HG02759 (cell line): ENCODE results near the gene VIM.
A peak's percentile ranks its signal among the peaks of the same experiment; 100 is the strongest.

Source experiments
- ATAC-seq: cut with Tn5 transposase; IDR thresholded peaks from one replicate; pipeline ENCODE4 v1.9.1; 2021; ENCODE audit warnings: mild to moderate bottlenecking, moderate library complexity; ENCODE audit not compliant: unreplicated experiment

VIM gene

DNA sequence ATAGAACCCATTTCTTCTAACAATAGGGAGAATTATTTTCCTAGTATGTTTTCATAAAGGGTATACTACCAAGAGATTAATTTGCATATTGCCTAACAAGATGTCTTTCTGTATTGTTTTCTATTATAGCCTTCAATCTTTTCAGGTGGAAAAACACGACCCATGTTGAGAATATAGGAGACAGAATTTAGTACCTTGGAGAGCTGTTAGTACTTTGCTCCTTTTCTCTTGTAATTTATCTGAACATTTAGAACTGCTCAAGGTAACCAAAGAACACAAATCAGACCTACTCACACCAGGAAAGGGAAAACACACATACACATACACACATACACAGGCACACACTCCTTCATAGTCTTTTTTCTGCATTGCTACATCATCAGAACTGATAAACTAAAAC, 18.7 kb upstream of the VIM start:
- no peak for ATAC-seq

DNA sequence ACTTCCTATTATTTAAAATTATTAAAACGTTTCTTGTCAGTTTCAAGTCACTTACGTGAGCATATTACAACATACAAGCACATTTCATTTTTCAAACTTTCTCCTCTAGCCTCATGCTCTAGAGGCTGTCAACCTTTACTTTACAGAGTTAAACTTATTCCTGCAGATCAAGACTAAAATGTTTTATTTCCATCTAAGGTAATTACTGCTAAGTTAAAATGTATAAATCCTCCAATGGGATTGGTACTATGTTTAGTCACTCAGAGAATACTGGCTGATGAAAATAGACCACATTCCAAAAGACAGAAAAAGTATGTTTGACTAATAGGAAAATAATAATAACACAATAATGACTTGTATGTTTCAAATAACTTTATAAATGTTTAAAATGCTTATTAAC, 18.2 kb upstream of the VIM start:
- no peak for ATAC-seq

GRCh38 chr10:17210361-17210760, 17.7 kb upstream of the VIM start:
- ATAC-seq, result no peak

- ATAC-seq, result no peak
These were observed 15.2 kb upstream of the VIM start for GRCh38 chr10:17212802-17213221.

- ATAC-seq, result no peak
These were observed 14.2 kb upstream of the VIM start for GRCh38 chr10:17213646-17214349.

GRCh38 chr10:17214526-17214925, 13.5 kb upstream of the VIM start:
- no peak for ATAC-seq

DNA sequence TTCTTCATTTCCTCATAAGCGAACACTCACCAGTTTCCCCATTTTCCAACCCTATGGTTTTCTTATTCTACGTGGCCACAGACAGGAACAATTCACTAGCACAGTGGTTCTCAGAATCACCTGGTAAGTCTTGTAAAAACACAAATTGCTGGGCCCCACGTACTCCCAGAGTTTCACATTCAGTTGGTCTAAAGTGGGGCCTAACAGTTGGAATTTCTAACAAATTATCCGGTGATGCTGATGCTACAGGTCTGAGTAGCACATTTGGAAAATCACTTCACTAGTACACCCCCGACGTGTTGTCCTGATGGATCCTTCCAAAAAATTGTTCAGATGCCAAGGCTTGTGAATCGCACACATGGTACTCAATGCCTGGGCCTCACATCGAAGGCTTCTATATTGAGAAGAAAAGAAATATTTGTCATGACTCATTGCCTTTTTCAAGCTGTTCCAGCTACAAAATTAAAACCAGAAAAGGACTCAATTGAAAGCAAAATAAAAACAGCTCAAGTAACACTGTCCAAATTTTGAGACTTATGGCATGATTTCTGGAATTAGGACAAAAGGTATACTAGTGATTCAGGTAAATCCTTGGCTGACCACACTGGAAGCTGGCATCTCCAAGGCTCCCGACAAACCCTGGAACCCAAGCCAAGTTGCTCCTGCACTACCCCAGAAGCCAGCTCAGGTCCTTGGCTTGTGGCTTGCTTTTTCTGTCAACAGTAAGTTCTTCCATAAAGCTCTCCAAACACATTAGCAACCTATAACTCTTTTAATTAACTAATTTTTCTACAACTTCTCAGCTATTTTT, 12.9 kb upstream of the VIM start:
- ATAC-seq, result no peak

- no peak for ATAC-seq
These were observed 12.3 kb upstream of the VIM start for GRCh38 chr10:17215782-17216122.

DNA sequence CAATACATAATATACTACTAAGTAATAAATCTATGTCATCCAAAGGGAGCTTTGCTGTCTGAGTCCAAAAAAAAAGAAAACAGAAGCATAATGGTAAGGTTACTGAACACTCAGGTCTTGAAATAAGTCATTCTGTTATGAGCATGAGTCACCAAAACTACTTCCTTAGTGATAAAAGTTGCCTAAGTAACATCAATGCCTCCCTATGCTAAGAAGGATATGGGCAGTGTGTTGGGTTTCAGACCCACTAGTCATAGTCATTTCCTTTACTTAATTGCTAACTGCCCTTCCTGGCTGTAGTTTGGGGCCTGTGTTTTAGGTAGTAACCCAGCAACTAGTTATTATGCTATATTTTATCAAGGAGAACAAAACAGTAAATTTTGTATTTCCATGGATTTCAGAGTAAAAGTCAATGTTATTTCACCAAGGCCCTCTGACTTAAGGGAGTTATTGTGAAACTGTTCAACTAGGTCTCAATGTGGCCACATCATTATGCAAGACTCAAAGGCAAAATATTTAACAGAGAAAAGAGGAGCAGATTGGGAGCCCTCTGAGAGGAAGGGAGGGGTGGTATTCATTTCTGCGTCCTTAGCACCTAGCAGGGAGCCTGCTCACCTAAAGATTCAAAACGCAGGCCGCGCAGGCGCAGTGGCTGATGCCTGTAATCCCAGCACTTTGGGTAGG, 11.7 kb upstream of the VIM start:
- ATAC-seq, result peak; percentile 99

- ATAC-seq, result no peak
These were observed 11.1 kb upstream of the VIM start for GRCh38 chr10:17216901-17217395.

- ATAC-seq, result no peak
These were observed 10.3 kb upstream of the VIM start for GRCh38 chr10:17217631-17218232.

GRCh38 chr10:17219024-17219423, 9.0 kb upstream of the VIM start:
- ATAC-seq, result no peak

DNA sequence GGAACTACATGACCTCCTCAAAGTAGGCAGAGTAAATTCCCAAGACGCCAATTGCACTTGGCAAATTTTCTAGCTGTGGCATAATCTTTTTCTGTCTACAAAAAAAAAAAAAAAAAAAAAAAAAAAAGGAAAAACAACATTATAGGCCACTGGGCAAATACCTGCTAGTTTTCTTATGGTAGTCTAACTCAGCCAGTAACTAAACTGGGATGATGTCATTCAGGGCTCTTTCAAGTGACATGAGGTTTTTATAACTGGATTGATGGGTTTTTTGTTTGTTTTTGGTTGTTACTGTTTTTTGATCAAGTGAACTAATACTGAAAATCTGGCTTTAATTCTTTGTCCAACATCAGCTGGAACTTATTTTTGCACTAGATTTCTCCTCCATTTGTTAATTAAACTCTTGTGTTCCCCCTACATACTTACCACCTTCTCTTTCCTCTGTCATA, 7.4 kb upstream of the VIM start:
- ATAC-seq, result no peak

- no peak for ATAC-seq
These were observed 5.7 kb upstream of the VIM start for GRCh38 chr10:17222329-17222728.

- no peak for ATAC-seq
These were observed 2.2 kb upstream of the VIM start for GRCh38 chr10:17225808-17226207.

- no peak for ATAC-seq
These were observed 1.1 kb upstream of the VIM start for GRCh38 chr10:17226891-17227303.

DNA sequence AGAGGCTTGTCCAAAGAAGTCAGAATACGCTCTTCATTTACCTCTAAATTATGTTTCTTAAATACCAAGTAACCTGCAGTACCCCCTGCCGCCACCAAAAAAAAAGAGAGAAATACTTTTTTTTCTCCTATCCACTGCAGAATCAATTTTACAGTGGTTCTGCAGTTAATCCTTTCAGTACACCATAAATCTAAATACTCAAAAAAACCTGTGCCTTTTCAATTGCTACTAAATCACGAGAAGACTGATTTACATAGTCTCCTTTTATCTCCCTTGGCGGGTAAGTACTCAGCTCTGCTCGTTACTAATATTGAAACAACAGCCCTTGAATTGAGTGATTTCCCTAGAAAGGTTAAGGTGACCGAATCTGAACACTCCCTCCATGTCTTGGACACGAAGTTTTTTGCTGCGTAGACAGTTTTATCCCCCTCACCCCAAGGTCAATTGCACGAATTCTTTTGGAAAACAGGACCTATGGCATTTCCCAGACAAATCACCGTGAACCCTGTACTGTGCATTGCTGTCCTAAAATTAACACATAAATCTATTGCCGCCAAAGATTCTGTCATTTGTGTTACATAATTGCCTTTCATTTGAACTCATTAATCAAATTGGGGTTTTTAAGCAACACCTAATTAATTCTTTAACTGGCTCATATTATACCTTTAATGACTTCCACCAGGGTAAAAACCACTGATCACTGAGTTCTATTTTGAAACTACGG, 512 bp upstream of the VIM start:
- peak; percentile 22 for ATAC-seq

DNA sequence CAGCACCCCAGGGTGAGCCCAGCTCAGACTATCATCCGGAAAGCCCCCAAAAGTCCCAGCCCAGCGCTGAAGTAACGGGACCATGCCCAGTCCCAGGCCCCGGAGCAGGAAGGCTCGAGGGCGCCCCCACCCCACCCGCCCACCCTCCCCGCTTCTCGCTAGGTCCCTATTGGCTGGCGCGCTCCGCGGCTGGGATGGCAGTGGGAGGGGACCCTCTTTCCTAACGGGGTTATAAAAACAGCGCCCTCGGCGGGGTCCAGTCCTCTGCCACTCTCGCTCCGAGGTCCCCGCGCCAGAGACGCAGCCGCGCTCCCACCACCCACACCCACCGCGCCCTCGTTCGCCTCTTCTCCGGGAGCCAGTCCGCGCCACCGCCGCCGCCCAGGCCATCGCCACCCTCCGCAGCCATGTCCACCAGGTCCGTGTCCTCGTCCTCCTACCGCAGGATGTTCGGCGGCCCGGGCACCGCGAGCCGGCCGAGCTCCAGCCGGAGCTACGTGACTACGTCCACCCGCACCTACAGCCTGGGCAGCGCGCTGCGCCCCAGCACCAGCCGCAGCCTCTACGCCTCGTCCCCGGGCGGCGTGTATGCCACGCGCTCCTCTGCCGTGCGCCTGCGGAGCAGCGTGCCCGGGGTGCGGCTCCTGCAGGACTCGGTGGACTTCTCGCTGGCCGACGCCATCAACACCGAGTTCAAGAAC, 1.1 kb downstream of the VIM start:
- peak; percentile 20 for ATAC-seq

DNA sequence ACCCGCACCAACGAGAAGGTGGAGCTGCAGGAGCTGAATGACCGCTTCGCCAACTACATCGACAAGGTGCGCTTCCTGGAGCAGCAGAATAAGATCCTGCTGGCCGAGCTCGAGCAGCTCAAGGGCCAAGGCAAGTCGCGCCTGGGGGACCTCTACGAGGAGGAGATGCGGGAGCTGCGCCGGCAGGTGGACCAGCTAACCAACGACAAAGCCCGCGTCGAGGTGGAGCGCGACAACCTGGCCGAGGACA, 1.6 kb downstream of the VIM start:
- no peak for ATAC-seq

GRCh38 chr10:17229967-17230682, 2.1 kb downstream of the VIM start:
- ATAC-seq, result peak; percentile 56
